C4-2B (cell line): ENCODE results near the gene NISCH.

Experiments
- CTCF ChIP-seq: fragments of 450-650 bp; conservative IDR thresholded peaks from 2 replicates; pipeline ENCODE4 v1.5.1; 2017; ENCODE audit warnings: mild to moderate bottlenecking
- ZFX ChIP-seq: fragments of 450-650 bp; IDR thresholded peaks from 2 replicates; pipeline ENCODE4 v1.6.1; 2017

GRCh38 chr3:52432225-52432624, 23.2 kb upstream of the NISCH start:
- TF ChIP-seq CTCF (no peak), ZFX (no peak)
